NCI-H226 (cell line): ENCODE results near the gene SLIT2.

Experiments used
- DNase-seq: peaks from one replicate; pipeline ENCODE4 v3.0.0-alpha.2; 2015

Gene SLIT2

GRCh38 chr4:20266215-20267082, 14.7 kb downstream of the SLIT2 start:
- peak; percentile 42 for DNase-seq

GRCh38 chr4:20268028-20268427, 16.3 kb downstream of the SLIT2 start:
- DNase-seq, result no peak

- no peak for DNase-seq
Observed at GRCh38 chr4:20269320-20269719, 17.6 kb downstream of the SLIT2 start.

- DNase-seq, result no peak
Observed at GRCh38 chr4:20271950-20272349, 20.2 kb downstream of the SLIT2 start.

- peak; percentile 54 for DNase-seq
Observed at GRCh38 chr4:20272411-20272872, 20.7 kb downstream of the SLIT2 start.

GRCh38 chr4:20273793-20274192, 22.1 kb downstream of the SLIT2 start:
- DNase-seq, result no peak

GRCh38 chr4:20276848-20277247, 25.1 kb downstream of the SLIT2 start:
- DNase-seq, result no peak

GRCh38 chr4:20278195-20278594, 26.5 kb downstream of the SLIT2 start:
- no peak for DNase-seq

GRCh38 chr4:20279381-20279780, 27.7 kb downstream of the SLIT2 start:
- DNase-seq, result no peak

GRCh38 chr4:20281453-20281852, 29.7 kb downstream of the SLIT2 start:
- peak; percentile 27 for DNase-seq

GRCh38 chr4:20283039-20283438, 31.3 kb downstream of the SLIT2 start:
- DNase-seq, result no peak

GRCh38 chr4:20284990-20285389, 33.3 kb downstream of the SLIT2 start:
- DNase-seq, result peak; percentile 94

GRCh38 chr4:20287246-20287645, 35.5 kb downstream of the SLIT2 start:
- DNase-seq, result peak; percentile 32

GRCh38 chr4:20288047-20288650, 36.4 kb downstream of the SLIT2 start:
- no peak for DNase-seq

GRCh38 chr4:20288846-20289512, 37.3 kb downstream of the SLIT2 start:
- no peak for DNase-seq

- no peak for DNase-seq
Observed at GRCh38 chr4:20289782-20290181, 38.1 kb downstream of the SLIT2 start.

GRCh38 chr4:20292739-20293138, 41.0 kb downstream of the SLIT2 start:
- DNase-seq, result no peak

GRCh38 chr4:20297261-20297660, 45.6 kb downstream of the SLIT2 start:
- no peak for DNase-seq

GRCh38 chr4:20297783-20298182, 46.1 kb downstream of the SLIT2 start:
- no peak for DNase-seq

GRCh38 chr4:20298455-20298854, 46.8 kb downstream of the SLIT2 start:
- no peak for DNase-seq

GRCh38 chr4:20298986-20299385, 47.3 kb downstream of the SLIT2 start:
- no peak for DNase-seq

- DNase-seq, result no peak
Observed at GRCh38 chr4:20299515-20299914, 47.8 kb downstream of the SLIT2 start.

GRCh38 chr4:20301161-20301560, 49.5 kb downstream of the SLIT2 start:
- no peak for DNase-seq
